GM12878 (cell line): ENCODE results near the gene GINM1. TPM values are rescaled to one million over a fixed set of nuclear protein-coding genes. Genes with fewer than 3 reads are reported as not detected.
A peak's percentile ranks its signal among the peaks of the same experiment; 100 is the strongest.

Experiments
- BACH1 ChIP-seq: fragments of 450-650 bp; IDR thresholded peaks from 2 replicates; pipeline ENCODE4 v1.6.1; 2017; ENCODE audit warnings: mild to moderate bottlenecking, borderline replicate concordance
- CBFB ChIP-seq: IDR thresholded peaks from 2 replicates; pipeline ENCODE4 v1.6.1; 2016; ENCODE audit warnings: antibody characterized with exemption, low read depth
- CEBPB ChIP-seq, 2 experiments: fragments of 150-350 bp in 1 of 2; IDR thresholded peaks; 2 replicates each; pipeline ENCODE4 v1.6.1; 2012 to 2014; ENCODE audit warnings: low read depth in 2 of 2, low read length in 2 of 2, borderline replicate concordance in 1 of 2, inconsistent platforms in 1 of 2
- CHD1 ChIP-seq: IDR thresholded peaks from 2 replicates; pipeline ENCODE4 v1.6.1; 2012; ENCODE audit warnings: low read depth, low read length, improper control_type of control experiment
- CREB1 ChIP-seq: IDR thresholded peaks from 2 replicates; pipeline ENCODE4 v1.6.1; 2012; ENCODE audit warnings: low read depth, mild to moderate bottlenecking, inconsistent platforms
- FOXK2 ChIP-seq: fragments of 450-650 bp; IDR thresholded peaks from 2 replicates; pipeline ENCODE4 v1.6.1; 2017; ENCODE audit warnings: mild to moderate bottlenecking, moderate library complexity
- FOXM1 ChIP-seq: IDR thresholded peaks from 2 replicates; pipeline ENCODE4 v1.6.1; 2012; ENCODE audit warnings: low read depth, mild to moderate bottlenecking, inconsistent platforms, low read length, moderate library complexity
- HDAC2 ChIP-seq: fragments of 200-600 bp; sonication (generic); IDR thresholded peaks from 2 replicates; pipeline ENCODE4 v1.6.1; 2017
- IKZF2 ChIP-seq, 2 experiments: fragments of 450-650 bp; IDR thresholded peaks; 2 replicates each; pipeline ENCODE4 v1.6.1; 2017; ENCODE audit warnings: mild to moderate bottlenecking in 2 of 2, moderate library complexity in 2 of 2
- IRF3 ChIP-seq: fragments of 450-650 bp; IDR thresholded peaks from 2 replicates; pipeline ENCODE4 v1.6.1; 2014; ENCODE audit warnings: mild to moderate bottlenecking
- JUND ChIP-seq: IDR thresholded peaks from 2 replicates; pipeline ENCODE4 v1.6.1; 2012; ENCODE audit warnings: low read depth, mild to moderate bottlenecking, low read length, improper control_type of control experiment, moderate library complexity
- MEF2A ChIP-seq: IDR thresholded peaks from 2 replicates; pipeline ENCODE4 v1.6.1; 2011; ENCODE audit warnings: low read depth, mild to moderate bottlenecking, low read length, moderate library complexity; ENCODE audit not compliant: insufficient read depth
- NBN ChIP-seq: fragments of 450-650 bp; IDR thresholded peaks from 2 replicates; pipeline ENCODE4 v1.6.1; 2016
- NFXL1 ChIP-seq: fragments of 450-650 bp; IDR thresholded peaks from 2 replicates; pipeline ENCODE4 v1.6.1; 2017; ENCODE audit warnings: antibody characterized with exemption, mild to moderate bottlenecking, borderline replicate concordance
- NR2C2 ChIP-seq: IDR thresholded peaks from 2 replicates; pipeline ENCODE4 v1.6.1; 2011; ENCODE audit warnings: borderline replicate concordance, low read depth; ENCODE audit not compliant: control insufficient read depth, insufficient read length
- RAD51 ChIP-seq: fragments of 450-650 bp; IDR thresholded peaks from 2 replicates; pipeline ENCODE4 v1.6.1; 2016; ENCODE audit warnings: moderate library complexity, mild to moderate bottlenecking, inconsistent platforms
- RB1 ChIP-seq: fragments of 450-650 bp; formaldehyde crosslinking; IDR thresholded peaks from 2 replicates; pipeline ENCODE4 v1.6.1; 2017; ENCODE audit warnings: mild to moderate bottlenecking, borderline replicate concordance
- STAT1 ChIP-seq: fragments of 450-650 bp; conservative IDR thresholded peaks from 2 replicates; pipeline ENCODE4 v1.6.1; 2014; ENCODE audit warnings: antibody characterized with exemption, mild to moderate bottlenecking
- polyA plus RNA-seq, 11 experiments: library from polyadenylated mRNA; depleted of rRNA in 4 of 11; unstranded in 6 of 11; stranded (reverse) in 5 of 11; fragments of >200 nt; fragmentation: Nextera tagmentation in 4 of 11; fragmentation: Illumina TruSeq in 1 of 11; extraction: Ambion mirVana in 4 of 11; extraction: Trizol in 1 of 11; gene quantifications; 1 replicate in 1 of 11; 2 replicates in 10 of 11; pipeline versions ENCODE4 v1.2.1 to v1.2.3, GENCODE V29; 2011 to 2016; ENCODE audit warnings: inconsistent platforms in 2 of 11, missing spikeins in 2 of 11, low read depth in 1 of 11
- total RNA-seq, 4 experiments: library from RNA; depleted of rRNA in 3 of 4; stranded (reverse); fragments of >200 nt in 3 of 4; fragmentation: Illumina TruSeq in 1 of 4; extraction: Trizol in 1 of 4; gene quantifications; 2 replicates each; pipeline versions ENCODE4 v1.2.1 to v1.2.3, GENCODE V29; 2013 to 2021
- TF ChIP-seq, protein P1 (sequence below): fragments of 450-650 bp; IDR thresholded peaks from 2 replicates; pipeline ENCODE4 v1.6.1; 2018; ENCODE audit warnings: mild to moderate bottlenecking, low read depth, moderate library complexity; ENCODE audit not compliant: partially characterized antibody
- TF ChIP-seq, protein P2 (sequence below): IDR thresholded peaks from 2 replicates; pipeline ENCODE4 v1.6.1; 2011; ENCODE audit warnings: low read depth, low read length, improper control_type of control experiment, borderline replicate concordance
- TF ChIP-seq, protein P3 (sequence below): IDR thresholded peaks from 2 replicates; pipeline ENCODE4 v1.6.1; 2012; ENCODE audit warnings: low read depth, low read length, improper control_type of control experiment
- TF ChIP-seq, protein P4 (sequence below): IDR thresholded peaks from 2 replicates; pipeline ENCODE4 v1.6.1; 2011; ENCODE audit warnings: borderline replicate concordance, low read depth, mild to moderate bottlenecking, moderate library complexity, mixed read lengths, low read length; ENCODE audit not compliant: insufficient read depth; ENCODE audit errors: extremely low read length

Gene GINM1
- total and polyA plus RNA-seq, 10 of the 15 experiments (the other 5 are each of a cell fraction or from before 2014, with no cell fraction given) = 10.6 to 38.1 (median 30.8) TPM

DNA sequence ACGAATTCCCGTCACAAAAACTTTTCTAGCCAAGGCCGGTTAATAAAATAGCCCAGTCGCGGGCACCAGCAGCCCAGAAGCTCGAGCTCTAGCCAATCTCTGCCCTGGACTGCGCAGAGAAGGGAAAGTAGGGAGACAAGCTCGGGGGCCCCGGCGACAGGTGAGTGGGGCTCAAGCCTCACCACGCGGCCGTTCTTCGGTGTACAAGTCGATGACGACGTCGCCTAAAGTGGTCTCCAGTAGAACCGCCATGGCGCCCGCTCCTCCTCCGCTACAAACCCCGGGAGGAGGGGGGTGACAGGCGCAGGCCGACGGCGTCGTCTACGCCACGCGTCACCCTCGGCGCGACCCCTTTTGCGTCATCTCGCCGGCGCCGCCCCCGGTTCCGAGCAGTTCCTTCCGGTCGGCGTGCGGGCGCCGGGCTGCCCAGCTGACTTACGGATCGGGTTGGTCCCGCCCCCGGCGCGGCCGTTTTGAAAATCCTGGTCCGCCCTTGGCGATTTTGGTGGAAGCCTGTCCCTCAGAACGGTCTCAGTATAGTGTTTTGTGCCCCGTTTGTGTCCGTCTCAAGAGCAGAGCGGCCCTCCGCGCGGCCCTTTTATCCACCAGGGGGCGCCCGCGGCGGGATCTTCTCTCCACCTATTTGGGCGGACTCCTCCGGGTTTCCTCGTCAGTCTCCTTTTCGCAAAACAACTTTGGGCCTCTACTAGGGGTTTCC, 20.3 kb upstream of the GINM1 start, which contains the start of gene PPIL4 (continued):
- TF ChIP-seq NFXL1 = no peak
- TF ChIP-seq MEF2A = no peak
- TF ChIP-seq STAT1 = peak; percentile 46; the same call in 1 of the 2 replicates
- peak; percentile 18; the same call in 1 of the 2 replicates for TF ChIP-seq FOXK2
- TF ChIP-seq, protein P1, sequence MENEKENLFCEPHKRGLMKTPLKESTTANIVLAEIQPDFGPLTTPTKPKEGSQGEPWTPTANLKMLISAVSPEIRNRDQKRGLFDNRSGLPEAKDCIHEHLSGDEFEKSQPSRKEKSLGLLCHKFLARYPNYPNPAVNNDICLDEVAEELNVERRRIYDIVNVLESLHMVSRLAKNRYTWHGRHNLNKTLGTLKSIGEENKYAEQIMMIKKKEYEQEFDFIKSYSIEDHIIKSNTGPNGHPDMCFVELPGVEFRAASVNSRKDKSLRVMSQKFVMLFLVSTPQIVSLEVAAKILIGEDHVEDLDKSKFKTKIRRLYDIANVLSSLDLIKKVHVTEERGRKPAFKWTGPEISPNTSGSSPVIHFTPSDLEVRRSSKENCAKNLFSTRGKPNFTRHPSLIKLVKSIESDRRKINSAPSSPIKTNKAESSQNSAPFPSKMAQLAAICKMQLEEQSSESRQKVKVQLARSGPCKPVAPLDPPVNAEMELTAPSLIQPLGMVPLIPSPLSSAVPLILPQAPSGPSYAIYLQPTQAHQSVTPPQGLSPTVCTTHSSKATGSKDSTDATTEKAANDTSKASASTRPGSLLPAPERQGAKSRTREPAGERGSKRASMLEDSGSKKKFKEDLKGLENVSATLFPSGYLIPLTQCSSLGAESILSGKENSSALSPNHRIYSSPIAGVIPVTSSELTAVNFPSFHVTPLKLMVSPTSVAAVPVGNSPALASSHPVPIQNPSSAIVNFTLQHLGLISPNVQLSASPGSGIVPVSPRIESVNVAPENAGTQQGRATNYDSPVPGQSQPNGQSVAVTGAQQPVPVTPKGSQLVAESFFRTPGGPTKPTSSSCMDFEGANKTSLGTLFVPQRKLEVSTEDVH = peak; percentile 60
- TF ChIP-seq IRF3 = no peak
- peak; percentile 100 for TF ChIP-seq CREB1
- TF ChIP-seq CHD1 = no peak
- TF ChIP-seq, protein P2, sequence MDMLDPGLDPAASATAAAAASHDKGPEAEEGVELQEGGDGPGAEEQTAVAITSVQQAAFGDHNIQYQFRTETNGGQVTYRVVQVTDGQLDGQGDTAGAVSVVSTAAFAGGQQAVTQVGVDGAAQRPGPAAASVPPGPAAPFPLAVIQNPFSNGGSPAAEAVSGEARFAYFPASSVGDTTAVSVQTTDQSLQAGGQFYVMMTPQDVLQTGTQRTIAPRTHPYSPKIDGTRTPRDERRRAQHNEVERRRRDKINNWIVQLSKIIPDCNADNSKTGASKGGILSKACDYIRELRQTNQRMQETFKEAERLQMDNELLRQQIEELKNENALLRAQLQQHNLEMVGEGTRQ = peak; percentile 20
- TF ChIP-seq NR2C2 = no peak
- TF ChIP-seq, protein P3, sequence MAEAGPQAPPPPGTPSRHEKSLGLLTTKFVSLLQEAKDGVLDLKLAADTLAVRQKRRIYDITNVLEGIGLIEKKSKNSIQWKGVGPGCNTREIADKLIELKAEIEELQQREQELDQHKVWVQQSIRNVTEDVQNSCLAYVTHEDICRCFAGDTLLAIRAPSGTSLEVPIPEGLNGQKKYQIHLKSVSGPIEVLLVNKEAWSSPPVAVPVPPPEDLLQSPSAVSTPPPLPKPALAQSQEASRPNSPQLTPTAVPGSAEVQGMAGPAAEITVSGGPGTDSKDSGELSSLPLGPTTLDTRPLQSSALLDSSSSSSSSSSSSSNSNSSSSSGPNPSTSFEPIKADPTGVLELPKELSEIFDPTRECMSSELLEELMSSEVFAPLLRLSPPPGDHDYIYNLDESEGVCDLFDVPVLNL = peak; percentile 95
- TF ChIP-seq RB1 = peak; percentile 79; the same call in 1 of the 2 replicates
- TF ChIP-seq BACH1 = peak; percentile 59
- TF ChIP-seq, protein P4, sequence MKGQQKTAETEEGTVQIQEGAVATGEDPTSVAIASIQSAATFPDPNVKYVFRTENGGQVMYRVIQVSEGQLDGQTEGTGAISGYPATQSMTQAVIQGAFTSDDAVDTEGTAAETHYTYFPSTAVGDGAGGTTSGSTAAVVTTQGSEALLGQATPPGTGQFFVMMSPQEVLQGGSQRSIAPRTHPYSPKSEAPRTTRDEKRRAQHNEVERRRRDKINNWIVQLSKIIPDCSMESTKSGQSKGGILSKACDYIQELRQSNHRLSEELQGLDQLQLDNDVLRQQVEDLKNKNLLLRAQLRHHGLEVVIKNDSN = peak; percentile 65
- TF ChIP-seq NBN = peak; percentile 98
- TF ChIP-seq JUND = no peak
- no peak for TF ChIP-seq CEBPB (IDR thresholded peaks at IDR 0.05; ENCODE audit: borderline replicate concordance in 1 of 2, low read depth in 2 of 2, low read length in 2 of 2)
- no peak; the same call in 1 of the 2 replicates for TF ChIP-seq FOXM1
- TF ChIP-seq HDAC2 = 0 out of 2 replicates have a peak, but pooled peaks have one; percentile 49
- TF ChIP-seq IKZF2 (IDR thresholded peaks at IDR 0.05) = peak in 1 of 2 experiments; percentile 36; a peak in 1 of 4 replicates
- TF ChIP-seq CBFB = peak; percentile 68; the same call in 1 of the 2 replicates
- peak; percentile 61; the same call in 1 of the 2 replicates for TF ChIP-seq RAD51
